ENCODE measurements around the gene KLF3.

KLF3 gene

DNA sequence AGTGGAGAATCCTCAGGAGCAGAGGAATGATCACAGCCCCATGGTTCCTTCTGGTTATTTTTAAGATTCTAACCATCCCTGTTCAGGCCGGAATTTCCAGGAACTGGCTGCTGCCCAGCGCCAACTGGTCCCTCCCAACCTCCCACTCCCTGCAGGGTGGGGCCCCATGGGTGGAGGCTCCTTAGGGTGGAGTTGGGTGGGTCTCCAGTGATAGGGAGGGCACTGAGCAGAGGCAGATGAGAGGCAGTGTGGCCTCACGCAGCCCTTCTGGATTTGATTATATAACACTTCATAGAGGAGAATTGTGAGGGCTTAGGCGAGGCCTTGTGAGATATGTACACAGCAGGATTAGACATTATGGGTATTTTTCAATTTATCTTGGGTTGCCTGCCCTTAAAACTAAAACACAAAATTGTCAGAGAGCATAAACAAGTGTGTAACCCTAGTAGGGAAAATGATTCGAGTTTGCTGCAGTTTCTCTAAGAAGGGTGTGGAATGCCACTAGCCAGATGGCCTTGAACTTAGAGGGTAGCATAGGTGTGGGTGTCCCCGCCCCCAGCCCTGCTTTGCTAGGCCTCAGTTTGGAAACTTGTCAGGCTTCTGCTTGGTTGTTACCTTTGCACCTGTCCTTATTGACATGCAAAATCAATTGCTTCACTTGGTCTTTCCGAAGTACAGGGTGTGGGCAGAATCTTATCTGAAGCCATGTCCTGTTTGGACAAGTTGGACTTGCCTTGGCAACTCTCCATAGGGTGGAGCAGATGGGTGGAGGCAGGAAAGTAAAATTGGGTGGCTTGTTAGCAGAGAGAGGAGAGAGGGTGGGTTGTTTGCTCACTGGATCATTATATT, 9.4 kb downstream of the KLF3 start:
- no peak for DNase-seq (ENCODE audit: low read depth in 1 of 2, low spot score in 1 of 2)

- DNase-seq (ENCODE audit: low read depth in 1 of 2, low spot score in 1 of 2): no peak
Observed at GRCh38 chr4:38674258-38675144, 10.5 kb downstream of the KLF3 start.

GRCh38 chr4:38675146-38676121, 11.4 kb downstream of the KLF3 start:
- peak; percentile 65 to 67 for DNase-seq (ENCODE audit: low read depth in 1 of 2, low spot score in 1 of 2)

- no peak for DNase-seq (ENCODE audit: low read depth in 1 of 2, low spot score in 1 of 2)
Observed at GRCh38 chr4:38676986-38677385, 13.0 kb downstream of the KLF3 start.

DNA sequence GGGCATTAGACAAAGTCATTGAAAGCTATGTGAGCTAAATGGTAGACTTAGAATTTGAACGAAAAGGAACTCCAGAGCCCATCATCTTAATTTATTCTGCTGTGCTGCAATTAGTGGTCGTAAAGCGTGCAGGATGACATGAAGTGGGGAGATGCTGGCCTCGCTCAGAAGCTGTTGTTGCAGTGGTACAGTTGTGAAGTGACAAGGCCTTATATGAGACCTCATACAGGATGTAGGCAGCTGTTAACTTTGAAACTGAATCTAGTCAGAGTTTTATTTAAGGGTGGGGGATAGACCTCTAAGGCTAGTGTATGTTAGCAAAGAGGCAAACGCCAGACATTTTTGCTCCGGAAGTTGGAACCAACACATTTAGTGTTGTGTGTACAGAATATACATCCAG, 13.4 kb downstream of the KLF3 start:
- DNase-seq (ENCODE audit: low read depth in 1 of 2, low spot score in 1 of 2): no peak

DNA sequence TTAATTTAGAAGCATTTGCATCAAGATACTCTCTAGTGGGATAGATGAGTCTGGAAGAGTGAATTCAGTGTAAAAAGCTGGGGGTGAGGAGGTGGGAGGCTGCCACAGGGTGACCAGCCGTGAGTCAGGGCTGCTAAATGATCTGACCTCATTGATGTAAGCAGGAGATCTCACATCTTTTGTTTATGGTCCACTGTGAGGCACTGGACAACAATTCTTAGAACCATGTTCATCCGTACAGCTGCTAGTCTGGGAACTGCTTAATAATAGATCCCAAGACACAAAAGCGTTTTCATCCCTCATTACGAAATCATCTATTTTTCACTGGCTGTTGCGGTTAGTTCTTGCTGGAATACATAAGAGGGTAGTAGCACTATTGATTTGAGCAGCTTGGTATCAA, 14.1 kb downstream of the KLF3 start:
- no peak for DNase-seq (ENCODE audit: low read depth in 1 of 2, low spot score in 1 of 2)

GRCh38 chr4:38679921-38680320, 15.9 kb downstream of the KLF3 start:
- no peak for DNase-seq (ENCODE audit: low read depth in 1 of 2, low spot score in 1 of 2)

DNA sequence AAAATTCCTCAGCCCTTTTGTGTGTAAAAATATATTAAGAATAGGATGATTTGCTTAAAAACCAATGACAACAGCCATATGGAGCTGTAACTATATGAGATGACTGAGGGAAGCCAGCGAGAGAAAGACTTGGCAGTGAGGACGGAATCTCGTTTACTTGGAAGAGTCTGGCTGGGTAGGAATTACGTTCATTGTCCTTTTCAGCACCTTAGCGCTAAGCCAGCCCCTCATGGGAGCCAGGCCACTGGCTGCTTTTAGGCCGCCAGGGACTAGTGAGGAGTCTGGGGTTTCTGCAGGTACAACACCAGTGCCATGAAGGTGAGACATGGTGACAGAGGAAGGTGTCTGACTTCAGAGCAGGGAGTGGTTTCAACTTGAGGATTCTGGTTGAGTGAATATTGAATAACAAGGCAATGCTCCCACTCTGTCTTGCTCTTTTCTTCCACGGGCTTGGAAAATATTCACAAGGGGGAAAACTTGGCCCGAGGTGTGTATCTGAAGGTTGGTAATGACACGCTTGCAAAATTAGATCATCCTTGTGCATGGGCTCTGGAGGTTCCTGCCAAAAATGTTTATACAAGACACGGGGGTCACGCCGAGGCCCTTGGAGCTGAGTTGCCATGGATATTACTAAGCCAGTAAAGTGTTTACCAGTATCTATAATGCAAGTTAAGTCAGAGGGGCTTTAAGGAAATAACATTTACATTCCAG, 17.4 kb downstream of the KLF3 start:
- DNase-seq (ENCODE audit: low read depth in 1 of 2, low spot score in 1 of 2): no peak

- DNase-seq (ENCODE audit: low read depth in 1 of 2, low spot score in 1 of 2): no peak
Observed at GRCh38 chr4:38682336-38682735, 18.3 kb downstream of the KLF3 start.

DNA sequence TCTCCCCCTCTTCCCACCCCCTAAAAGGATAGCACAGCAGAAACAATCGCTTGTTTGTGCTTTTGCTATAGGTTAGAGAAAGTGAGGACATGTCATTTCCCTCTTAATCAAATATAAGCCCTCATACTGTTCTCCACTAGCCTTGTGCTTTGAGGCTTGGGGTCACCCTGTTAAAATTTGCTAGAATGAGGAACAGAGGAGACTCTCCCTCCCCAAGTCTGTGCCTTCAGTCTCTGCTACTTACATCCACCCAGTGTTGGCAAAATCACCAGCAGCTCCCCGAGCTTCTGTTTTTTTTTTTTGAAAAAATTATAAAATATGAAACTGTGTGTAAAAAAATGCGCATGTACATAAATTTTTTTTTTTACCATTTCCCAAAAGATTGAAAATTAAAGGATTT, 19.3 kb downstream of the KLF3 start:
- DNase-seq (ENCODE audit: low read depth in 1 of 2, low spot score in 1 of 2): no peak

DNA sequence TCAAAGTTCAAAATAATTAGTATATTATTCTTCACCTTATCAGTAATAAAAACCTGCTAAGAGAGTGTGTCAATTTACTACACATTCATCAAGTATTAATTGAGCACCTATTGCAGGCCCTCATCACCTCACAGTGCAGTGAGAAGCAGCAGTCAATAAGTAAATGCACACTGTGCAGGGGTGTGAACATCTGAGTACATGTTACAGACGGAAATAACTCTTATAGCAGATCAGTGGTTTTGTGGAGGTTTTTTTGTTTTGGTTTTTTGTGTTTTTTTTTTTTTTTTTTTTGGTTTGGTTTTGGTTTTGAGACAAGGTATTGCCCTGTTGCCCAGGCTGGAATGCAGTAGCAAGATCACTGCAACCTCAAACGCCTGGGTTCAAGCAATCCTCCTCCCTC, 20.3 kb downstream of the KLF3 start:
- DNase-seq (ENCODE audit: low read depth in 1 of 2, low spot score in 1 of 2): no peak

DNA sequence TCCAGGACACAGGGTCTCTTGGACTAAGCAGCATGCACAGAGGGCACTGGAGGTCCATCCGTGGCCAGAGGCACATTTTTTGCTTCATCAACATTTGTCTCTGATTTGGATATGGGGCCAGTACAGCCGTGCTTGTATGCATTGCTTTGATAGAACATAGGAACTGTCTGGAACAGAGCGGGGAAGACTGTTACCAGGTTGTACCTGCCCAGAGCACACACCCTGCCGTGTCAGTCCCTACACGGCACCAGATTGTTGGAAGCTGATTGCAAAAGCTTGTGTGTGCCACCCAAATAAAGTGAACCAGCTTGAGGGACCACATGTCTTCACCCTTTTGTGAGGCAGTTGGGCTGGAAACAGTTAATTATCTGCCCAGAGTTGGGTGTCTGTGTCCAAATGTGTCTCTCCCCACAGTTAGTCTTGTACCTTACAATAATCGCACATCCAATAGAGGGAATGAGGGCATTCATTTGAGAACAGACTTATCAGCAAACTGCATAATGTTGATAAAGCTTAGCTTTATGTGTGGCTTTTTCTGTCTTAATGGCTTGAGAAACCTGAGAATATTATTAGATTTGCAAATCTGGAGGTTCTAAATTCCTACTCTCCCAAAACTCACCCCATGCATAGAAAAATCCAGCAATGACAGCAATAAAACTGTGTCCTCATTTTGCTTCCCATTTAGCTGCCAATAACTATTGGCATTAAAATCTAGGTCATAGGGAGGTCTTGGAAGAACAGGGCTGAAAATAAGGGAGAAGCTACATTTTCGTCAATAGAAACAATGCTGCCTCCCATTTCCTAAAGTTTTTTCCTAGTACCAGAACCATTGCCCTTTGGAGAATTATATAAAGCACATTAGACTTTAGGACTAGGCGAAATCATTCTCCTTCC, 21.2 kb downstream of the KLF3 start:
- no peak for DNase-seq (ENCODE audit: low read depth in 1 of 2, low spot score in 1 of 2)

DNA sequence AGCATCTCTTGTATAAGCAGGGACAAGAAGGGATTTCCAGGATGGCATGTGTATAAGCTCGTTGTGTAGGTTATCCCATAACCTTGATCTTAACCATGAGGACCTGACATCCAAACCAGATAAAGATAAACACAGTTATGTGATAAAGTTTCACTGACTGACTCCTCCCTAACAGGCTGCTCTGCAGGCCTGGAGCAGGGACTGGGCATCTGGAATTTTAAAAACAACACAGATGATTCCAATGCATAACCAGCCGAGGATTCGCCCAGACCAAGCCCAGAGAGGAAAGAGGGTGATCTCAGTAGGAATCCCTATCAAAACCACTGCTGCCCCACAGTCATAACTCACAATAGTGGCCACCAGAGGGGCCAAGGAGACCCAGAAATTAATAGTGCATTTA, 22.7 kb downstream of the KLF3 start:
- no peak for DNase-seq (ENCODE audit: low read depth in 1 of 2, low spot score in 1 of 2)

- DNase-seq (ENCODE audit: low read depth in 1 of 2, low spot score in 1 of 2): no peak
Observed at GRCh38 chr4:38687571-38688011, 23.6 kb downstream of the KLF3 start.

DNA sequence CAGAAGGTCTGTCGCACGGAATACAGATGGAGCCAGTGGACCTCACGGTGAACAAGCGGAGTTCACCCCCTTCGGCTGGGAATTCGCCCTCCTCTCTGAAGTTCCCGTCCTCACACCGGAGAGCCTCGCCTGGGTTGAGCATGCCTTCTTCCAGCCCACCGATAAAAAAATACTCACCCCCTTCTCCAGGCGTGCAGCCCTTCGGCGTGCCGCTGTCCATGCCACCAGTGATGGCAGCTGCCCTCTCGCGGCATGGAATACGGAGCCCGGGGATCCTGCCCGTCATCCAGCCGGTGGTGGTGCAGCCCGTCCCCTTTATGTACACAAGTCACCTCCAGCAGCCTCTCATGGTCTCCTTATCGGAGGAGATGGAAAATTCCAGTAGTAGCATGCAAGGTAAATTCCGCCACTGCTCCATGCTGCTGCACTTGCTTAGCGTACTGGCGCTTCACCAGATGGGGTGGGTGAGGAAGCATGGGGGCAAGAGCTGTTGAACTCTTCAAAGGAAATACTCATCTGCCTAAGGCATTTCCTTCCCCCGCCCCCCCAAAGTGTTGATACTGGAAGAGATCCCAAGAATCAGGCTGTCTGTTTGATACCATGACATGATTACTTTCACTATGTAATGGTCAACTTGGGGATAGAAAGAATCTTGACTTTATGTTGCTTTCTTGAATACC, 24.8 kb downstream of the KLF3 start:
- no peak for DNase-seq (ENCODE audit: low read depth in 1 of 2, low spot score in 1 of 2)

DNA sequence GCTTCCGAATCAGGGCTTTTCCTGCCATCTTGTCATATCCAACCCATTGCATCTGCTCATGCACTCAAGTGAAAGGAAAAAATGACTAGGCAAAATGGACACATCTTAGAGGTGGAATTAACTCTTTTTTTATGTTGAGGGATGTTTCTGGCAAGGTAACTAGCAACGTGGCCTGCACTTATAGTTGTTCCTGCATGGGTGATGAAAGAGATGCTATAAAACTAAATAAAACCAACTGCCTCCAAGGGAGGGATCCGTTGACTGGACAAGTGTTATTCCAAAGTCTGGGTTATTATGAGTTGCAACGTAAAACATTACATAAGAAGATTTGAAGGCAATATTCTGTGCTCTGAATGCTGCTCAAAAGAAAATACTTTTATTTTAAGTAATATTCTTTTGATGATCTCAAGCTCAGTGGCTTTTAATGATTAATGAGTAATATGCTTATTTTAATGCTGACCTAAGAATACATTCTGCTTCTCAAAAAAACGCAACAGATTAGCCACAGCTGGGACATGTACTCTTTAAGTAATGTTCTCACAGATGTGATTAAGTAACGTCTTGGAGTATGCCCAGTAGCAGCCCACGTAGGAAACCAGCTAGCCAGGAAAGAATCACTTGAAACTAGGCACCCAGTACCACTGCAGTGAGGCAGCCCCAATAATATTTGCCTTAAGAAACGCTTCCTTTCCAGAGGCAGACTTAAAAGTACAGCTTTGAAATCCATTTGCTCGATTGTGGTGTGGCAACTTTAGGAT, 27.4 kb downstream of the KLF3 start:
- no peak for DNase-seq (ENCODE audit: low read depth in 1 of 2, low spot score in 1 of 2)

GRCh38 chr4:38692421-38692820, 28.4 kb downstream of the KLF3 start:
- DNase-seq (ENCODE audit: low read depth in 1 of 2, low spot score in 1 of 2): no peak

DNA sequence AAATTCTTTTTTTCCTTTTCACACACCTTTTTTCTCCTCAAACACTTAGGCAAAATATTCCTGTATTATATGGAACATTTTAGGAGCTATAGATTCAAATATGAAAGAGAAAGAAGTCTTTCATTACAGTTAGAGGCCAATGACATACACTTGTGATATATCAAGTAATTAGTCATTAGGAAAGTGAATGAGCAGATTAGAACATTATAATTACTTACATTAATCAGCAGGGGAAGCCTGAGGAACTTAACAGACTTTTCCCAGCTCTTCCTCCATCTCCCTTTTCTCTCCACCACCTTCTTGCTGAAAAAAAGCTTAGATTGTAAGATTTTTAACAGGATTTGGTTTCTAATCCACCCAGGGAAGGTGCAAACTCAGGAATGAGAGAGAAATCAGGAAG, 29.6 kb downstream of the KLF3 start:
- DNase-seq (ENCODE audit: low read depth in 1 of 2, low spot score in 1 of 2): no peak
